ENCODE measurements around the gene BRINP2. TPM values are rescaled to one million over a fixed set of nuclear protein-coding genes. Genes with fewer than 3 reads are reported as not detected.
A peak's percentile ranks its signal among the peaks of the same experiment; 100 is the strongest.

Gene BRINP2
- polyA plus RNA-seq, 1 donor (not counting 4 experiments of a cell fraction or from before 2014, with no cell fraction given), result not detected

GRCh38 chr1:177307771-177308170 lies 137.0 kb downstream of the BRINP2 start:
- Histone ChIP-seq H4K20me1 (ENCODE audit: control insufficient read depth, extremely low read depth, insufficient read depth, low read length) (no peaks in the 10 kb centered on the region), H3K9me3 (ENCODE audit: control insufficient read depth, low read depth, low read length) (no peaks in the 10 kb centered on the region), H3K9me1 (ENCODE audit: control insufficient read depth, extremely low read depth, insufficient read depth, low read length) (no peaks in the 10 kb centered on the region), H3K4me1 (ENCODE audit: control insufficient read depth, extremely low read depth, insufficient read depth, low read length) (peaks cover 42% of the 10 kb centered on the region), H3K4me3 (ENCODE audit: control insufficient read depth in 2 of 3, extremely low read depth in 1 of 3, insufficient read depth in 2 of 3, low read depth in 1 of 3, low read length in 3 of 3) (no peak overlapping the region), H3K9ac (ENCODE audit: control insufficient read depth, extremely low read depth, insufficient read depth, low read length) (no peak overlapping the region), H3K4me2 (ENCODE audit: control insufficient read depth, extremely low read depth, insufficient read depth, low read depth, low read length) (peak overlapping the region; percentile 27), H3K36me3 (ENCODE audit: control insufficient read depth in 2 of 2, extremely low read depth in 1 of 2, insufficient read depth in 2 of 2, low read length in 2 of 2) (no peaks in the 10 kb centered on the region), H2AFZ (ENCODE audit: control insufficient read depth, low read length) (peak overlapping the region; percentile 29), H3K27me3 (ENCODE audit: control insufficient read depth, extremely low read depth, insufficient read depth, low read length) (no peaks in the 10 kb centered on the region), H3K27ac (ENCODE audit: control insufficient read depth, insufficient read depth, low read length) (peak overlapping the region; percentile 27), H3K79me2 (ENCODE audit: control insufficient read depth, insufficient read depth, low read length) (no peaks in the 10 kb centered on the region)
- dilution Hi-C loops (cut with MboI; ENCODE audit: extremely low pct_ligation_motif_present, low sequenced_read_pairs), result no loop called here
- DNase-seq (ENCODE audit: low read depth, low spot score) (no peak), FAIRE-seq (peak; percentile 44)
- TF ChIP-seq CTCF (optimal IDR thresholded peaks at IDR 0.05 in 1 of 3, IDR thresholded peaks at IDR 0.05 in 1 of 3, conservative IDR thresholded peaks at IDR 0.05 in 1 of 3; ENCODE audit: extremely low read depth in 1 of 3, insufficient read depth in 2 of 3, low read length in 3 of 3), result no peak
- TF ChIP-seq EZH2 (IDR thresholded peaks at IDR 0.05; ENCODE audit: low read length), result no peak

GRCh38 chr1:177309880-177310279 lies 139.1 kb downstream of the BRINP2 start:
- no peak overlapping the region for H3K27ac ChIP-seq (ENCODE audit: control insufficient read depth, insufficient read depth, low read length)
- H3K36me3 ChIP-seq (ENCODE audit: control insufficient read depth in 2 of 2, extremely low read depth in 1 of 2, insufficient read depth in 2 of 2, low read length in 2 of 2), result no peaks in the 10 kb centered on the region
- no peak overlapping the region for H2AFZ ChIP-seq (ENCODE audit: control insufficient read depth, low read length)
- no peak overlapping the region for H3K9ac ChIP-seq (ENCODE audit: control insufficient read depth, extremely low read depth, insufficient read depth, low read length)
- no peak for TF ChIP-seq CTCF (optimal IDR thresholded peaks at IDR 0.05 in 1 of 3, IDR thresholded peaks at IDR 0.05 in 1 of 3, conservative IDR thresholded peaks at IDR 0.05 in 1 of 3; ENCODE audit: extremely low read depth in 1 of 3, insufficient read depth in 2 of 3, low read length in 3 of 3)
- TF ChIP-seq EZH2 (IDR thresholded peaks at IDR 0.05; ENCODE audit: low read length), result no peak
- DNase-seq (ENCODE audit: low read depth, low spot score), result no peak
- no peaks in the 10 kb centered on the region for H3K27me3 ChIP-seq (ENCODE audit: control insufficient read depth, extremely low read depth, insufficient read depth, low read length)
- H3K79me2 ChIP-seq (ENCODE audit: control insufficient read depth, insufficient read depth, low read length), result no peaks in the 10 kb centered on the region
- no peaks in the 10 kb centered on the region for H3K9me3 ChIP-seq (ENCODE audit: control insufficient read depth, low read depth, low read length)
- dilution Hi-C loops (cut with MboI; ENCODE audit: extremely low pct_ligation_motif_present, low sequenced_read_pairs), result no loop called here
- no peak overlapping the region for H3K4me3 ChIP-seq (ENCODE audit: control insufficient read depth in 2 of 3, extremely low read depth in 1 of 3, insufficient read depth in 2 of 3, low read depth in 1 of 3, low read length in 3 of 3)
- no peak for FAIRE-seq
- H4K20me1 ChIP-seq (ENCODE audit: control insufficient read depth, extremely low read depth, insufficient read depth, low read length), result no peaks in the 10 kb centered on the region
- no peak overlapping the region for H3K4me2 ChIP-seq (ENCODE audit: control insufficient read depth, extremely low read depth, insufficient read depth, low read depth, low read length)
- no peaks in the 10 kb centered on the region for H3K9me1 ChIP-seq (ENCODE audit: control insufficient read depth, extremely low read depth, insufficient read depth, low read length)
- peaks cover 41% of the 10 kb centered on the region for H3K4me1 ChIP-seq (ENCODE audit: control insufficient read depth, extremely low read depth, insufficient read depth, low read length)

Data from keratinocyte (primary cell).